Measurements from ENCODE around the gene PACRG. TPM values are rescaled to one million over a fixed set of nuclear protein-coding genes. Genes with fewer than 3 reads are reported as not detected.

Gene PACRG
- total and polyA plus RNA-seq, 8 donors = 1.8 to 28.6 (median 3.2) TPM; not detected in 2

DNA sequence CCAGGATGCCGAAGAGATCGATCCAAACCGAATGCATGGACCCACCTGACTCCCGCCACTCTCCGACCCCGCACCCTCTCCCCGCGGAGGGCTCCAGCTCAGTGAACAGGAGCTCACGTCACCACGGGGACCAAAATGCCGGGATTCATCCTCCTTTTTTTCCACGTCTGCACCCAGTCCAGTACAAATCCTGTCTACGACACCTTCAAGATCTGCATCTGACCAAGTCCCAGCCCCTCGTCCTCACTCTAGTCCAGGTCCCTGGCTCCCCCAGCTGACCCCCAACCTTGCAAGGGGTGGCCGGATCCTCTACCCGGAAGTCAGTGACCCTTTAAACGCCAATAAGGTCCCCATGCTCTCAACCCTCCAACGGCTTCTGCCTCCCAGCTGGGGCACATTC, 593.9 kb downstream of the PACRG start:
- Histone ChIP-seq H3K4me3 (no peak overlapping the region), H3K27ac (no peak overlapping the region), H3K4me1 (peaks cover 0 to 11% (median 7%) of the 10 kb centered on the region in 4 donors), H3K36me3 (no peaks in the 10 kb centered on the region), H3K27me3 (no peaks in the 10 kb centered on the region), H3K9me3 (no peaks in the 10 kb centered on the region)
- DNase-seq = no peak
- intact Hi-C loops (cut with DNase I; ENCODE audit: low total_unique reads) = no loop called here
- TF ChIP-seq POLR2AphosphoS5 (IDR thresholded peaks at IDR 0.05) (no peak), POLR2A (IDR thresholded peaks at IDR 0.05) (no peak), EP300 (IDR thresholded peaks at IDR 0.05) (no peak)
- TF ChIP-seq, protein P1, sequence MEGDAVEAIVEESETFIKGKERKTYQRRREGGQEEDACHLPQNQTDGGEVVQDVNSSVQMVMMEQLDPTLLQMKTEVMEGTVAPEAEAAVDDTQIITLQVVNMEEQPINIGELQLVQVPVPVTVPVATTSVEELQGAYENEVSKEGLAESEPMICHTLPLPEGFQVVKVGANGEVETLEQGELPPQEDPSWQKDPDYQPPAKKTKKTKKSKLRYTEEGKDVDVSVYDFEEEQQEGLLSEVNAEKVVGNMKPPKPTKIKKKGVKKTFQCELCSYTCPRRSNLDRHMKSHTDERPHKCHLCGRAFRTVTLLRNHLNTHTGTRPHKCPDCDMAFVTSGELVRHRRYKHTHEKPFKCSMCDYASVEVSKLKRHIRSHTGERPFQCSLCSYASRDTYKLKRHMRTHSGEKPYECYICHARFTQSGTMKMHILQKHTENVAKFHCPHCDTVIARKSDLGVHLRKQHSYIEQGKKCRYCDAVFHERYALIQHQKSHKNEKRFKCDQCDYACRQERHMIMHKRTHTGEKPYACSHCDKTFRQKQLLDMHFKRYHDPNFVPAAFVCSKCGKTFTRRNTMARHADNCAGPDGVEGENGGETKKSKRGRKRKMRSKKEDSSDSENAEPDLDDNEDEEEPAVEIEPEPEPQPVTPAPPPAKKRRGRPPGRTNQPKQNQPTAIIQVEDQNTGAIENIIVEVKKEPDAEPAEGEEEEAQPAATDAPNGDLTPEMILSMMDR (IDR thresholded peaks at IDR 0.05) = no peak
- 84 to 97% (median 89%) methylated on average over 17 to 18 of the region's 18 CpGs for WGBS, 5 donors

- intact Hi-C loops (cut with DNase I; ENCODE audit: low total_unique reads) = no loop called here
Measured at GRCh38 chr6:163323274-163323673, 595.5 kb downstream of the PACRG start.

DNA sequence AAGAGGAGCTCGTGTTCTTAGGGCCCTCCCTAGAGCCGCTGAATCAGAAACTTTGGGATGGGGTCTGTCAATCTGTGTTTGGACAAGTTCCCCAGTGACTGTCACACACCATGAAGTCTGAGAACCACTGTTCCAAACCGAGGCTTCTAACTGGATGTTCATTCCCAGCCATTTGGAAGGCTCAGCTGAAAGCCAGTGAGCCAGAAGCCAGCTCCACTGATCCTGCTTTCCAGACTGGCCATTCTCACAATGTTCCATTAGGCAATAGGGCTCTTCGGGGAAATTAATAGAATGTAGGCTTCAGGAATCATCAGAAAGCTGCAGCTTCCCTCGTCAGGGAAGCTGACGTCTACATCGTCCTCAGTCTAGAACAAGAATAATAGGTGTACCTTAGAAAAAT, 595.9 kb downstream of the PACRG start:
- H3K4me1 ChIP-seq = peaks cover 0 to 11% (median 7%) of the 10 kb centered on the region in 4 donors
- no peak overlapping the region for H3K4me3 ChIP-seq
- WGBS, 5 donors = 75 to 94% (median 82%) methylated on average over 7 of the region's 7 CpGs
- DNase-seq = no peak
- H3K27me3 ChIP-seq = no peaks in the 10 kb centered on the region
- TF ChIP-seq, protein P1 (IDR thresholded peaks at IDR 0.05) = no peak
- no peak for TF ChIP-seq EP300 (IDR thresholded peaks at IDR 0.05)
- no peak for TF ChIP-seq POLR2A (IDR thresholded peaks at IDR 0.05)
- TF ChIP-seq POLR2AphosphoS5 (IDR thresholded peaks at IDR 0.05) = no peak
- H3K36me3 ChIP-seq = no peaks in the 10 kb centered on the region
- intact Hi-C loops (cut with DNase I; ENCODE audit: low total_unique reads) = no loop called here
- no peaks in the 10 kb centered on the region for H3K9me3 ChIP-seq
- H3K27ac ChIP-seq = no peak overlapping the region

More at GRCh38 chr6:163323274-163323673, 595.5 kb downstream of the PACRG start:
- TF ChIP-seq, protein P1 (IDR thresholded peaks at IDR 0.05) = no peak
- TF ChIP-seq EP300 (IDR thresholded peaks at IDR 0.05) = no peak
- no peak for TF ChIP-seq POLR2AphosphoS5 (IDR thresholded peaks at IDR 0.05)
- TF ChIP-seq POLR2A (IDR thresholded peaks at IDR 0.05) = no peak
- no peaks in the 10 kb centered on the region for H3K36me3 ChIP-seq
- H3K4me3 ChIP-seq = no peak overlapping the region
- peaks cover 0 to 11% (median 7%) of the 10 kb centered on the region in 4 donors for H3K4me1 ChIP-seq
- WGBS, 5 donors = 96 to 99% (median 97%) methylated on average over 13 of the region's 13 CpGs
- H3K27ac ChIP-seq = no peak overlapping the region
- H3K27me3 ChIP-seq = no peaks in the 10 kb centered on the region
- DNase-seq = no peak
- no peaks in the 10 kb centered on the region for H3K9me3 ChIP-seq

- Histone ChIP-seq H3K36me3 (no peaks in the 10 kb centered on the region), H3K4me1 (peaks cover 0 to 11% (median 7%) of the 10 kb centered on the region in 4 donors), H3K27me3 (no peaks in the 10 kb centered on the region), H3K4me3 (no peak overlapping the region), H3K9me3 (no peaks in the 10 kb centered on the region), H3K27ac (no peak overlapping the region)
- WGBS, 5 donors = 90 to 93% (median 92%) methylated on average over 4 of the region's 4 CpGs
- intact Hi-C loops (cut with DNase I; ENCODE audit: low total_unique reads) = no loop called here
- TF ChIP-seq POLR2A (IDR thresholded peaks at IDR 0.05) (no peak), EP300 (IDR thresholded peaks at IDR 0.05) (no peak), POLR2AphosphoS5 (IDR thresholded peaks at IDR 0.05) (no peak)
- TF ChIP-seq, protein P1 (IDR thresholded peaks at IDR 0.05) = no peak
- DNase-seq = no peak
Measured at GRCh38 chr6:163324326-163324687, 596.5 kb downstream of the PACRG start.

Measured in stomach (tissue), 9 donors.